Measurements from ENCODE around the gene LIX1L. TPM values are rescaled to one million over a fixed set of nuclear protein-coding genes. Genes with fewer than 3 reads are reported as not detected.

LIX1L gene
- total RNA-seq, 1 experiment from 2014 or later, result 0.82 TPM

DNA sequence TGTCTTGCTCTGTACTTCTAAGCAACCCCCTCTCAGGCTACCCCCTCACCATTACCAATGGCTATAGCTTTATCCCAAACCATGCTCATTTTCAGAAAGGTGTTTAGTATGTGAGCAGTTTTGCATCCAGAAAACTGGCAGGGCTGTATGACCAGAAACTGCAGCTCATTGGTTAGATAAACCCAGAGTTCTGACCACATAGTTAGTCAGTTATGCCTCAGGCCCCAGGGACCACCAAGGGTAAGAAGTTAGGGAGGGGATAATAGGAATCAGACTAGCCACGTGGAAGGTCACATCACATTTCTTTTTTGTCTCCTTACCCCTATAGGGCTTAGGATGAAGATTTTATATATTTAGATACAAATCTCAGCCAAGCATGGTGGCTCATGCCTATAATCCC is 49.2 kb downstream of the LIX1L start:
- no peaks in the 10 kb centered on the region for H3K4me1 Mint-ChIP-seq (ENCODE audit: low read depth, unreplicated experiment)
- no peaks in the 10 kb centered on the region for H3K36me3 Mint-ChIP-seq (ENCODE audit: insufficient read depth, unreplicated experiment)
- TF ChIP-seq CTCF (IDR thresholded peaks at IDR 0.05; ENCODE audit: insufficient read depth in 1 of 2, low read depth in 1 of 2, low read length in 1 of 2, severe bottlenecking in 1 of 2, unreplicated experiment in 1 of 2), result no peak
- no peaks in the 10 kb centered on the region for H3K9me3 Mint-ChIP-seq (ENCODE audit: unreplicated experiment)
- Histone ChIP-seq H3K9me3 (no peaks in the 10 kb centered on the region), H3K4me1 (no peaks in the 10 kb centered on the region), H3K27me3 (replicated peaks; ENCODE audit: control insufficient read depth, insufficient read depth, low read length) (no peaks in the 10 kb centered on the region), H3K4me3 (ENCODE audit: low read depth, low read length) (no peak overlapping the region), H3K36me3 (ENCODE audit: control insufficient read depth, insufficient read depth, low read length) (no peaks in the 10 kb centered on the region)
- BruUV-seq (replicated peaks), result no TSS peak
- POLR2A ChIA-PET, result no interaction called here
- CTCF ChIA-PET, result interaction anchor here (0.9 to 3.5 kb wide), 3 partner anchors 17 to 64 kb away, joined by 3 to 30 read pairs (median 3); partner anchors contain the start of genes NUDT17 and RBM8A
- intact Hi-C loops (cut with micrococcal nuclease; ENCODE audit: unreplicated experiment), result no loop called here
- no peaks in the 10 kb centered on the region for H3K27me3 Mint-ChIP-seq (ENCODE audit: insufficient read depth, unreplicated experiment)
- DNase-seq, result no peak
- no peak overlapping the region for H3K27ac Mint-ChIP-seq (ENCODE audit: unreplicated experiment)
- H3K4me3 Mint-ChIP-seq (ENCODE audit: unreplicated experiment), result no peak overlapping the region

- Mint-ChIP-seq H3K27ac (ENCODE audit: unreplicated experiment) (no peak overlapping the region), H3K36me3 (ENCODE audit: insufficient read depth, unreplicated experiment) (no peaks in the 10 kb centered on the region), H3K9me3 (ENCODE audit: unreplicated experiment) (no peaks in the 10 kb centered on the region), H3K27me3 (ENCODE audit: insufficient read depth, unreplicated experiment) (no peaks in the 10 kb centered on the region), H3K4me1 (ENCODE audit: low read depth, unreplicated experiment) (no peaks in the 10 kb centered on the region), H3K4me3 (ENCODE audit: unreplicated experiment) (no peak overlapping the region)
- DNase-seq, result no peak
- Histone ChIP-seq H3K9me3 (no peaks in the 10 kb centered on the region), H3K4me3 (ENCODE audit: low read depth, low read length) (no peak overlapping the region), H3K27me3 (replicated peaks; ENCODE audit: control insufficient read depth, insufficient read depth, low read length) (no peaks in the 10 kb centered on the region), H3K4me1 (no peaks in the 10 kb centered on the region), H3K36me3 (ENCODE audit: control insufficient read depth, insufficient read depth, low read length) (no peaks in the 10 kb centered on the region)
- intact Hi-C loops (cut with micrococcal nuclease; ENCODE audit: unreplicated experiment), result no loop called here
- ChIA-PET CTCF (interaction anchor here (0.6 to 3.5 kb wide), 3 partner anchors 15 to 62 kb away, joined by 3 to 30 read pairs (median 3); partner anchors contain the start of gene NUDT17), POLR2A (no interaction called here)
- no TSS peak for BruUV-seq (replicated peaks)
- no peak for TF ChIP-seq CTCF (IDR thresholded peaks at IDR 0.05; ENCODE audit: insufficient read depth in 1 of 2, low read depth in 1 of 2, low read length in 1 of 2, severe bottlenecking in 1 of 2, unreplicated experiment in 1 of 2)
These were observed 50.7 kb downstream of the LIX1L start for GRCh38 chr1:145906954-145907753.

- ChIA-PET POLR2A (no interaction called here), CTCF (interaction anchor here (1.4 kb wide), 1 partner anchor 10 kb away, joined by 5 read pairs; no protein-coding TSS in a partner anchor)
- intact Hi-C loops (cut with micrococcal nuclease; ENCODE audit: unreplicated experiment), result no loop called here
- Histone ChIP-seq H3K36me3 (ENCODE audit: control insufficient read depth, insufficient read depth, low read length) (no peaks in the 10 kb centered on the region), H3K27me3 (replicated peaks; ENCODE audit: control insufficient read depth, insufficient read depth, low read length) (no peaks in the 10 kb centered on the region), H3K9me3 (no peaks in the 10 kb centered on the region), H3K4me1 (no peaks in the 10 kb centered on the region), H3K4me3 (ENCODE audit: low read depth, low read length) (no peak overlapping the region)
- Mint-ChIP-seq H3K36me3 (ENCODE audit: insufficient read depth, unreplicated experiment) (no peaks in the 10 kb centered on the region), H3K4me3 (ENCODE audit: unreplicated experiment) (no peak overlapping the region), H3K27me3 (ENCODE audit: insufficient read depth, unreplicated experiment) (no peaks in the 10 kb centered on the region), H3K9me3 (ENCODE audit: unreplicated experiment) (no peaks in the 10 kb centered on the region), H3K27ac (ENCODE audit: unreplicated experiment) (no peak overlapping the region), H3K4me1 (ENCODE audit: low read depth, unreplicated experiment) (no peaks in the 10 kb centered on the region)
- DNase-seq, result peak in 1 of 2 experiments; percentile 17
- TF ChIP-seq CTCF (IDR thresholded peaks at IDR 0.05; ENCODE audit: insufficient read depth in 1 of 2, low read depth in 1 of 2, low read length in 1 of 2, severe bottlenecking in 1 of 2, unreplicated experiment in 1 of 2), result peak in 1 of 2 experiments; percentile 6
- BruUV-seq (replicated peaks), result no TSS peak
These were observed 56.4 kb downstream of the LIX1L start for GRCh38 chr1:145901312-145902021.

Data from Caco-2 (cell line).